Measurements from ENCODE around the gene NHERF1.

Gene NHERF1

DNA sequence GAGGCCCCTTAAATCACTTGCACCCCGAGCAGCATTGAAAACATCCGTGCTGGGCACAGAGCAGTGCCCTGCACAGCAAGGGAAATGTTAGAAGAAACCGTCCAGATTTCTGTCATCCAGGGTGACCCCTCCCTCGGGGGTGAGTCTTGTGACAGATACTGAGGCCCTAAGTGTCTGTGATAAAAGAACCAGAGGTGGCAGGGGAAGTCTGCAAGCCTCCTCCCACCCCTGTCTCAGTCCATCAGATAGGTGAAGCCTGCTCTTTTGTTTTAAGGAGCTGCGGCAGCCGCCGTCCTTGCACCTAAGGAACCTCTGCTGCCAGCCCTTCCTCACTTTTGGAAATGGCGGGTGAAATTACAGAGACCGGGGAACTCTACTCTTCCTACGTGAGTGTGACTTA, 28.6 kb downstream of the NHERF1 start:
- TF ChIP-seq ZBTB7A (IDR thresholded peaks at IDR 0.05; ENCODE audit: low read depth) (no peak), TEAD4 (IDR thresholded peaks at IDR 0.05) (no peak), TAF1 (IDR thresholded peaks at IDR 0.05; ENCODE audit: low read depth) (no peak), CREB1 (IDR thresholded peaks at IDR 0.05; ENCODE audit: low read depth) (no peak), CEBPB (IDR thresholded peaks at IDR 0.05) (no peak), YY1 (IDR thresholded peaks at IDR 0.05; ENCODE audit: low read depth) (no peak), EGR1 (IDR thresholded peaks at IDR 0.05) (no peak), TCF12 (IDR thresholded peaks at IDR 0.05; ENCODE audit: low read depth) (no peak), EP300 (IDR thresholded peaks at IDR 0.05; ENCODE audit: borderline replicate concordance) (no peak), NFIC (IDR thresholded peaks at IDR 0.05) (no peak), FOXM1 (IDR thresholded peaks at IDR 0.05; ENCODE audit: borderline replicate concordance, low read depth) (no peak), RAD21 (IDR thresholded peaks at IDR 0.05; ENCODE audit: low read depth) (no peak)
- TF ChIP-seq, protein P1, sequence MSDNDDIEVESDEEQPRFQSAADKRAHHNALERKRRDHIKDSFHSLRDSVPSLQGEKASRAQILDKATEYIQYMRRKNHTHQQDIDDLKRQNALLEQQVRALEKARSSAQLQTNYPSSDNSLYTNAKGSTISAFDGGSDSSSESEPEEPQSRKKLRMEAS (IDR thresholded peaks at IDR 0.05) = no peak
- TF ChIP-seq, protein P2, sequence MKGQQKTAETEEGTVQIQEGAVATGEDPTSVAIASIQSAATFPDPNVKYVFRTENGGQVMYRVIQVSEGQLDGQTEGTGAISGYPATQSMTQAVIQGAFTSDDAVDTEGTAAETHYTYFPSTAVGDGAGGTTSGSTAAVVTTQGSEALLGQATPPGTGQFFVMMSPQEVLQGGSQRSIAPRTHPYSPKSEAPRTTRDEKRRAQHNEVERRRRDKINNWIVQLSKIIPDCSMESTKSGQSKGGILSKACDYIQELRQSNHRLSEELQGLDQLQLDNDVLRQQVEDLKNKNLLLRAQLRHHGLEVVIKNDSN (IDR thresholded peaks at IDR 0.05) = no peak
- TF ChIP-seq, protein P3, sequence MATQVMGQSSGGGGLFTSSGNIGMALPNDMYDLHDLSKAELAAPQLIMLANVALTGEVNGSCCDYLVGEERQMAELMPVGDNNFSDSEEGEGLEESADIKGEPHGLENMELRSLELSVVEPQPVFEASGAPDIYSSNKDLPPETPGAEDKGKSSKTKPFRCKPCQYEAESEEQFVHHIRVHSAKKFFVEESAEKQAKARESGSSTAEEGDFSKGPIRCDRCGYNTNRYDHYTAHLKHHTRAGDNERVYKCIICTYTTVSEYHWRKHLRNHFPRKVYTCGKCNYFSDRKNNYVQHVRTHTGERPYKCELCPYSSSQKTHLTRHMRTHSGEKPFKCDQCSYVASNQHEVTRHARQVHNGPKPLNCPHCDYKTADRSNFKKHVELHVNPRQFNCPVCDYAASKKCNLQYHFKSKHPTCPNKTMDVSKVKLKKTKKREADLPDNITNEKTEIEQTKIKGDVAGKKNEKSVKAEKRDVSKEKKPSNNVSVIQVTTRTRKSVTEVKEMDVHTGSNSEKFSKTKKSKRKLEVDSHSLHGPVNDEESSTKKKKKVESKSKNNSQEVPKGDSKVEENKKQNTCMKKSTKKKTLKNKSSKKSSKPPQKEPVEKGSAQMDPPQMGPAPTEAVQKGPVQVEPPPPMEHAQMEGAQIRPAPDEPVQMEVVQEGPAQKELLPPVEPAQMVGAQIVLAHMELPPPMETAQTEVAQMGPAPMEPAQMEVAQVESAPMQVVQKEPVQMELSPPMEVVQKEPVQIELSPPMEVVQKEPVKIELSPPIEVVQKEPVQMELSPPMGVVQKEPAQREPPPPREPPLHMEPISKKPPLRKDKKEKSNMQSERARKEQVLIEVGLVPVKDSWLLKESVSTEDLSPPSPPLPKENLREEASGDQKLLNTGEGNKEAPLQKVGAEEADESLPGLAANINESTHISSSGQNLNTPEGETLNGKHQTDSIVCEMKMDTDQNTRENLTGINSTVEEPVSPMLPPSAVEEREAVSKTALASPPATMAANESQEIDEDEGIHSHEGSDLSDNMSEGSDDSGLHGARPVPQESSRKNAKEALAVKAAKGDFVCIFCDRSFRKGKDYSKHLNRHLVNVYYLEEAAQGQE (IDR thresholded peaks at IDR 0.05; ENCODE audit: low read depth) = no peak

DNA sequence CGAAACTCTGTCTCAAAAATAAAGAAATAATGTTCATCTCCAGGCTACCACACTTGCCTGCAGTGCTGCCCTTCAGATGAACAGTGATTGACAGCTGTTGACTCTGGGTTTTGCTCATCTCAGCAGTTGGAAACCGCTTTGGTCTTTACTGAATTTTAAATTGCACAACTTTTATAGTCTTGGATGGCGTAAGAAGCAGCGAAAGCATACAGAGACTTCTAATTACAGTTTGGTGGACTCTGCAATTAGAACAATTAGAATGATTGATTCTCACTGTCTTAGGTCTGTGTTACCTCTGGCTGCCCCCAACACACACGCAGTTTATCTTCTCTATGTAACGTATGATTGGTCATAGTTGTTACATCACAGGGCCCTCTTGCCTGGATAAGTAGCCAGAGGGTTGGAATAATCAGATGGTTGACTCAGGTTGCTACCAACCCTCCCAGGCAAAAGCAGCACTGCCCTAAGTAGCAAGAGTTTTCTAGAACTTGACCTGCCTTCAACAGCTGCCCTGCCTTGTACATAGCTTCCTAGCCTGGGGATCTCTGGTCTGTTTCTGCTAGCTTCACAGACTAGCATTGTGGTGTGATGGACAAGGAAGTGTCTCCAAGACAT, 29.6 kb downstream of the NHERF1 start:
- TF ChIP-seq TEAD4 (IDR thresholded peaks at IDR 0.05) (no peak), RAD21 (IDR thresholded peaks at IDR 0.05; ENCODE audit: low read depth) (no peak), EP300 (IDR thresholded peaks at IDR 0.05; ENCODE audit: borderline replicate concordance) (no peak), FOXM1 (IDR thresholded peaks at IDR 0.05; ENCODE audit: borderline replicate concordance, low read depth) (no peak), EGR1 (IDR thresholded peaks at IDR 0.05) (no peak), TAF1 (IDR thresholded peaks at IDR 0.05; ENCODE audit: low read depth) (no peak), TCF12 (IDR thresholded peaks at IDR 0.05; ENCODE audit: low read depth) (no peak), NFIC (IDR thresholded peaks at IDR 0.05) (no peak), CREB1 (IDR thresholded peaks at IDR 0.05; ENCODE audit: low read depth) (no peak), CEBPB (IDR thresholded peaks at IDR 0.05) (no peak), YY1 (IDR thresholded peaks at IDR 0.05; ENCODE audit: low read depth) (no peak), ZBTB7A (IDR thresholded peaks at IDR 0.05; ENCODE audit: low read depth) (no peak)
- TF ChIP-seq, protein P3 (IDR thresholded peaks at IDR 0.05; ENCODE audit: low read depth) = no peak
- TF ChIP-seq, protein P1 (IDR thresholded peaks at IDR 0.05) = no peak
- TF ChIP-seq, protein P2 (IDR thresholded peaks at IDR 0.05) = no peak

DNA sequence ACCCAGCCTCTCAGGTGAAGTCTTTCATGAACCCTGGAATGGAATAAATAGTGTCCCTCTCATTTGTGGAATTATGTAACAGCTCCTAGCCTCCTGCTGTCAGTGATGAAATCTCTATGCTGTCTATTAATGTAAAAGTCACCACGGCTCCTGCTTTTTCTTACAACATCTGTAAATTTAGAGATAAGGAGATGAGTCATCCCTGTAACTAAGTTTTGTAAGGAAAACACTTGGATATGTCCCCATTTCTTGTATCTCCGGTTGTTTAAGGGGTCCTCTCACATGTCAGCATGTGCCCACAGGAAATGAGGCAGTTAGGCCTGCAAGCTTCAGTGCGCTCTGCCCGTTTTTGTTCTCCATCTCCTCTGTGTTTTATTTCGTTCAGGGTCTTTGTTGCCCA, 30.5 kb downstream of the NHERF1 start:
- no peak for TF ChIP-seq TEAD4 (IDR thresholded peaks at IDR 0.05)
- TF ChIP-seq YY1 (IDR thresholded peaks at IDR 0.05; ENCODE audit: low read depth) = no peak
- TF ChIP-seq ZBTB7A (IDR thresholded peaks at IDR 0.05; ENCODE audit: low read depth) = no peak
- TF ChIP-seq EP300 (IDR thresholded peaks at IDR 0.05; ENCODE audit: borderline replicate concordance) = no peak
- no peak for TF ChIP-seq CEBPB (IDR thresholded peaks at IDR 0.05)
- no peak for TF ChIP-seq TAF1 (IDR thresholded peaks at IDR 0.05; ENCODE audit: low read depth)
- TF ChIP-seq, protein P2 (IDR thresholded peaks at IDR 0.05) = no peak
- TF ChIP-seq NFIC (IDR thresholded peaks at IDR 0.05) = no peak
- no peak for TF ChIP-seq TCF12 (IDR thresholded peaks at IDR 0.05; ENCODE audit: low read depth)
- TF ChIP-seq, protein P3 (IDR thresholded peaks at IDR 0.05; ENCODE audit: low read depth) = no peak
- no peak for TF ChIP-seq EGR1 (IDR thresholded peaks at IDR 0.05)
- TF ChIP-seq, protein P1 (IDR thresholded peaks at IDR 0.05) = no peak
- no peak for TF ChIP-seq RAD21 (IDR thresholded peaks at IDR 0.05; ENCODE audit: low read depth)
- TF ChIP-seq CREB1 (IDR thresholded peaks at IDR 0.05; ENCODE audit: low read depth) = no peak
- TF ChIP-seq FOXM1 (IDR thresholded peaks at IDR 0.05; ENCODE audit: borderline replicate concordance, low read depth) = no peak
